HEK293 (cell line): Measurements from ENCODE around the gene KYAT1.
"Not testable (repeated sequence)": the region's sequence is repeated elsewhere in the genome, so short reads cannot be mapped to it uniquely, and the experiment has no call there.

ENCODE experiments used
- MYNN ChIP-seq: fragments of 450-650 bp; formaldehyde crosslinking; IDR thresholded peaks from 2 replicates; pipeline ENCODE4 v1.5.1; 2016; ENCODE audit warnings: missing biosample characterization, missing genetic modification characterization, borderline replicate concordance
- YY1 ChIP-seq: fragments of 450-650 bp; formaldehyde crosslinking; IDR thresholded peaks from 2 replicates; pipeline ENCODE4 v1.5.1; 2018; ENCODE audit warnings: missing biosample characterization, missing genetic modification characterization
- ZNF292 ChIP-seq: fragments of 450-650 bp; formaldehyde crosslinking; IDR thresholded peaks from 2 replicates; pipeline ENCODE4 v1.5.1; 2016; ENCODE audit warnings: low read depth, missing biosample characterization, missing genetic modification characterization, borderline replicate concordance
- ZNF830 ChIP-seq: fragments of 450-650 bp; IDR thresholded peaks from 2 replicates; pipeline ENCODE4 v1.5.0; 2018; ENCODE audit warnings: missing biosample characterization, missing genetic modification characterization, low read depth, mild to moderate bottlenecking, moderate library complexity
- TF ChIP-seq, protein P1 (sequence below): fragments of 450-650 bp; formaldehyde crosslinking; IDR thresholded peaks from 2 replicates; pipeline ENCODE4 v1.5.1; 2016; ENCODE audit warnings: missing biosample characterization, missing genetic modification characterization
- TF ChIP-seq, protein P2 (sequence below): fragments of 450-650 bp; formaldehyde crosslinking; IDR thresholded peaks from 2 replicates; pipeline ENCODE4 v1.5.1; 2016; ENCODE audit warnings: missing biosample characterization, missing genetic modification characterization

DNA sequence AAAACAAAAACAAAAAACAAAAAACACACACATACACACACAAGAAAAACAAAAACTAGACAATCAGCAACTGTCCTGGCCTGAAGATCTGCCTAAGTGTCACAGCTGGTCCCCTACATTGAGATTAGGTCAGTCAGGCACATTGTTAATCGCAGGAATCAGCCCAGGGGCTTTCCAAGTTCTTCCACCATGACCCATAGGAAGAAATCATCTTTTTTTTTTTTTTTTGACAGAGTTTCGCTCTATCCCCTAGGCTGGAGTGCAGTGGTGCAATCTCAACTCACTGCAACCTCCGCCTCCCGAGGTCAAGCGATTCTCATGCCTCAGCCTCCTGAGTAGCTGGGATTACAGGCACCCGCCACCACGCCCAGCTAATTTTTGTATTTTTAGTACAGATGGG lies 38.6 kb downstream of the KYAT1 start:
- TF ChIP-seq MYNN (tag by site-specific recombination); ZNF830 (tag by site-specific recombination); YY1 (tag by site-specific recombination); ZNF292: not testable (repeated sequence)
- TF ChIP-seq, protein P1, sequence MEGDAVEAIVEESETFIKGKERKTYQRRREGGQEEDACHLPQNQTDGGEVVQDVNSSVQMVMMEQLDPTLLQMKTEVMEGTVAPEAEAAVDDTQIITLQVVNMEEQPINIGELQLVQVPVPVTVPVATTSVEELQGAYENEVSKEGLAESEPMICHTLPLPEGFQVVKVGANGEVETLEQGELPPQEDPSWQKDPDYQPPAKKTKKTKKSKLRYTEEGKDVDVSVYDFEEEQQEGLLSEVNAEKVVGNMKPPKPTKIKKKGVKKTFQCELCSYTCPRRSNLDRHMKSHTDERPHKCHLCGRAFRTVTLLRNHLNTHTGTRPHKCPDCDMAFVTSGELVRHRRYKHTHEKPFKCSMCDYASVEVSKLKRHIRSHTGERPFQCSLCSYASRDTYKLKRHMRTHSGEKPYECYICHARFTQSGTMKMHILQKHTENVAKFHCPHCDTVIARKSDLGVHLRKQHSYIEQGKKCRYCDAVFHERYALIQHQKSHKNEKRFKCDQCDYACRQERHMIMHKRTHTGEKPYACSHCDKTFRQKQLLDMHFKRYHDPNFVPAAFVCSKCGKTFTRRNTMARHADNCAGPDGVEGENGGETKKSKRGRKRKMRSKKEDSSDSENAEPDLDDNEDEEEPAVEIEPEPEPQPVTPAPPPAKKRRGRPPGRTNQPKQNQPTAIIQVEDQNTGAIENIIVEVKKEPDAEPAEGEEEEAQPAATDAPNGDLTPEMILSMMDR, result not testable (repeated sequence)
- TF ChIP-seq, protein P2, sequence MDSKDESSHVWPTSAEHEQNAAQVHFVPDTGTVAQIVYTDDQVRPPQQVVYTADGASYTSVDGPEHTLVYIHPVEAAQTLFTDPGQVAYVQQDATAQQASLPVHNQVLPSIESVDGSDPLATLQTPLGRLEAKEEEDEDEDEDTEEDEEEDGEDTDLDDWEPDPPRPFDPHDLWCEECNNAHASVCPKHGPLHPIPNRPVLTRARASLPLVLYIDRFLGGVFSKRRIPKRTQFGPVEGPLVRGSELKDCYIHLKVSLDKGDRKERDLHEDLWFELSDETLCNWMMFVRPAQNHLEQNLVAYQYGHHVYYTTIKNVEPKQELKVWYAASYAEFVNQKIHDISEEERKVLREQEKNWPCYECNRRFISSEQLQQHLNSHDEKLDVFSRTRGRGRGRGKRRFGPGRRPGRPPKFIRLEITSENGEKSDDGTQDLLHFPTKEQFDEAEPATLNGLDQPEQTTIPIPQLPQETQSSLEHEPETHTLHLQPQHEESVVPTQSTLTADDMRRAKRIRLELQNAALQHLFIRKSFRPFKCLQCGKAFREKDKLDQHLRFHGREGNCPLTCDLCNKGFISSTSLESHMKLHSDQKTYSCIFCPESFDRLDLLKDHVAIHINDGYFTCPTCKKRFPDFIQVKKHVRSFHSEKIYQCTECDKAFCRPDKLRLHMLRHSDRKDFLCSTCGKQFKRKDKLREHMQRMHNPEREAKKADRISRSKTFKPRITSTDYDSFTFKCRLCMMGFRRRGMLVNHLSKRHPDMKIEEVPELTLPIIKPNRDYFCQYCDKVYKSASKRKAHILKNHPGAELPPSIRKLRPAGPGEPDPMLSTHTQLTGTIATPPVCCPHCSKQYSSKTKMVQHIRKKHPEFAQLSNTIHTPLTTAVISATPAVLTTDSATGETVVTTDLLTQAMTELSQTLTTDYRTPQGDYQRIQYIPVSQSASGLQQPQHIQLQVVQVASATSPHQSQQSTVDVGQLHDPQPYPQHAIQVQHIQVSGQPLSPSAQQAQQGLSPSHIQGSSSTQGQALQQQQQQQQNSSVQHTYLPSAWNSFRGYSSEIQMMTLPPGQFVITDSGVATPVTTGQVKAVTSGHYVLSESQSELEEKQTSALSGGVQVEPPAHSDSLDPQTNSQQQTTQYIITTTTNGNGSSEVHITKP (tag by site-specific recombination), result not testable (repeated sequence)
